GM12874 (cell line): ENCODE data around the gene ZNF415.

Source experiments
- TF ChIP-seq, protein P1 (sequence below): IDR thresholded peaks from 2 replicates; pipeline ENCODE4 v1.5.1; 2011; ENCODE audit warnings: low read depth, mild to moderate bottlenecking, control low read depth, low read length, moderate library complexity; ENCODE audit not compliant: insufficient read depth

Gene ZNF415

DNA sequence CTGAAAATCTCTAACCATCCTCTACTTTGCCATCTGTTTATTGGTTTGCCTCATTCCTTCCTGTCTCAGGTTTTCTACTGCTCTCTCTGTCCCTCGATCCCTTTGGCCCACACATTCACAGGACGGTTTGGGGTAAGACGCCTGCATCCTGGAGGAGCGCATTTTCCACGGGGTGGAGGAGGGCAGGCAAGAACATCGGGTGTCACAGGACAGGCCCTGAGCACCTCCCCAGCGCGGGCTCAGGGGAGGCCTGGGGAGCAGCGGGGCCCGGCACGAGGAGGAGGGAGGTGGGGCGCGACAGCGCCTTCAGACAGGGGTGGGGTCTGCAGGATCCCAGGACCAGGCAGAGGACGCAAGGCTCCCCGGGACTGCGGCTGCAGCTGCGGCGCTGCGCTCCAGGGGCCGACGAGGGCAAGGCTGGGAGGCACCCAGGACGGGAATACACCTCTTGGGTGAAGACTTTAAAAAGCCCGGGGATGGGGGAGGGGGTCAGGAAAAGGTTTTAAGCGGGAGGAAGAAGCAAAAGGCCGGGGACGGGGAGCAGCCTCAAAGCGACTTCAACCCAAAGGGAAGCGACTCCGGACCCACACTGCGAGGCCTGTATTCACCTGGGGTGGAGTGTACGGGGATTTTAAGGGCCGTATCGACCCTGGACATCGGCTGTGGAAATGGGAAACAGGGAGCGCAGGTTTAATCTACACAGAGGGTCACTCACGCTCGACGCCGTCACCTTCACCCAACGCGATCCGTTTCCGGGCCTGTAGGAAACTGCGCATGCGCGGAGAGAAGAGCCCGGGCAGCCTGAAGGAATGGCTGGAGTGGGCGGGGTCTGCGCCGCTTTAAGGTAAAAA lies at the start of gene ZNF415:
Gene ZNF415, minus strand, starts transcription at position 770 of the 851 bp plus-strand sequence. CDS start 10,234 bp downstream, outside the sequence.
- TF ChIP-seq, protein P1, sequence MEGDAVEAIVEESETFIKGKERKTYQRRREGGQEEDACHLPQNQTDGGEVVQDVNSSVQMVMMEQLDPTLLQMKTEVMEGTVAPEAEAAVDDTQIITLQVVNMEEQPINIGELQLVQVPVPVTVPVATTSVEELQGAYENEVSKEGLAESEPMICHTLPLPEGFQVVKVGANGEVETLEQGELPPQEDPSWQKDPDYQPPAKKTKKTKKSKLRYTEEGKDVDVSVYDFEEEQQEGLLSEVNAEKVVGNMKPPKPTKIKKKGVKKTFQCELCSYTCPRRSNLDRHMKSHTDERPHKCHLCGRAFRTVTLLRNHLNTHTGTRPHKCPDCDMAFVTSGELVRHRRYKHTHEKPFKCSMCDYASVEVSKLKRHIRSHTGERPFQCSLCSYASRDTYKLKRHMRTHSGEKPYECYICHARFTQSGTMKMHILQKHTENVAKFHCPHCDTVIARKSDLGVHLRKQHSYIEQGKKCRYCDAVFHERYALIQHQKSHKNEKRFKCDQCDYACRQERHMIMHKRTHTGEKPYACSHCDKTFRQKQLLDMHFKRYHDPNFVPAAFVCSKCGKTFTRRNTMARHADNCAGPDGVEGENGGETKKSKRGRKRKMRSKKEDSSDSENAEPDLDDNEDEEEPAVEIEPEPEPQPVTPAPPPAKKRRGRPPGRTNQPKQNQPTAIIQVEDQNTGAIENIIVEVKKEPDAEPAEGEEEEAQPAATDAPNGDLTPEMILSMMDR = no peak

DNA sequence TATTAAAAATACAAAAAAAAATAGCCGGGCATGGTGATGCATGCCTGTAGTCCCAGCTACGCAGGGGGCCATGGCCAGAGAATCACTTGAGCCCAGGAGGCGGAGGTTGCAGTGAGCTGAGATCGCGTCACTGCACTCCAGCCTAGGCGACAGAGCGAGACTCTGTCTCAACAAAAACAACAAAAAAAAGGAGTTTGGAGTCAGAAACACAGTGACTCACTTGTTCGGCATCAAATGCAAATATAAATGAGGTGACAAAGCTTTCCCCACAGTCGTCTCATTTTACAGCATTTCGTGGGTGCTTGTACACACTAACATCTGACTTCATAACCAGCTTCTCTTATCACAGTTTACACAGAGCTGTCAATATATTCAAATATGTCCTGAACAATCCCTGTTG lies 49.5 kb upstream of the ZNF415 start:
- TF ChIP-seq, protein P1 = no peak

DNA sequence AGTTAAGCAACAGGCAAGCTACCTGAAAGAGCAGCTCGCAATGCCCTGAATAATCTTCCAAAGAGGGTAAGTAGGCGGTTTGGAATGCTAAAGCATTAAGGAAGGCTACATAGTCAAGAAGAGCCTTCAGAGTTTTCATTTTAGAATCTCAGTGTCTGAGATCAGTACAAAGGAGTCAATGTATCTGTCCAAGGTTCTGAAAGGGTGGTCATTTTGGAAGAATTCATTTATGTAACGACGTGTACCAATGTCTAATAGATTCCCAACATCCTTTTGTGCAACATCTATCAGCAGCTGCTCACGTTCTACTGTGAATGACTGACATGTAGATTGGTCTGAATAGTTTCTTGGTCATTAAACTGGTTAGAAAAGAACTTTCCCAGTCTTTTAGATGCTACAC lies 45.3 kb upstream of the ZNF415 start:
- TF ChIP-seq, protein P1 = no peak

DNA sequence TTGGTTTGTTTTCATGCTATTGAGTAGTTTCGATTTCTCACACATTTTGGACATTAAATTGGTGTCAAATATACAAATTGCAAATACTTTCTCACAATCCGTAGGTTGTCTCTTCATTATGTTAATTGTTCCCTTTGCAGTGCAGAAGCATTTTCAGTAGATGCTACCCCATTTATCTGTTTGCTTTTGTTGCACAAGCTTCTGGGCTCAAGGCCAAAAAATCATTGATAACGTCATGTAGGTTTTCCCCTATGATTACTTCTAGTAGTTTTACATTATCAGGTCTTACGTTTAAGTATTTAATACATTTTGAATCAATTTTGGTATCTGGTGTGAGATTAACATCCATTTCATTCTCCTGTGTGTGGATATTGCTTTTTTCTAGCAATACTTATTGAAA lies 40.2 kb upstream of the ZNF415 start:
- TF ChIP-seq, protein P1 = no peak

DNA sequence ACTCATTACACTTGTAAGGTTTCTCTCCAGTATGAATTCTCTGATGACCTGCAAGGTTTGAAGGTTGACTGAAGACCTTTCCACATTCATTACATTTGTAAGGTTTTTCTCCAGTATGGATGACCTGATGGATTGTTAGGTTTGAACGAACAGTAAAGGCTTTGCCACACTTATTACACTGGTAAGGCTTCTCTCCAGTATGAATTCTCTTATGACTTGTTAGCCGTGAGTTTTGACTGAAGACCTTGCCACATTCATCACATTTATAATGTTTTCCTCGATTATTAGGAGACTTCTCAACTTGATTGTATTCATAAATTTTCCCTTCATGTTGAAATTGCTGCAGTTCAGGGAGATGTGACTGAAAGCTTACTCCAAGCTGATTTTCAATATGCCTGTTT lies 33.0 kb upstream of the ZNF415 start:
- TF ChIP-seq, protein P1 = no peak

DNA sequence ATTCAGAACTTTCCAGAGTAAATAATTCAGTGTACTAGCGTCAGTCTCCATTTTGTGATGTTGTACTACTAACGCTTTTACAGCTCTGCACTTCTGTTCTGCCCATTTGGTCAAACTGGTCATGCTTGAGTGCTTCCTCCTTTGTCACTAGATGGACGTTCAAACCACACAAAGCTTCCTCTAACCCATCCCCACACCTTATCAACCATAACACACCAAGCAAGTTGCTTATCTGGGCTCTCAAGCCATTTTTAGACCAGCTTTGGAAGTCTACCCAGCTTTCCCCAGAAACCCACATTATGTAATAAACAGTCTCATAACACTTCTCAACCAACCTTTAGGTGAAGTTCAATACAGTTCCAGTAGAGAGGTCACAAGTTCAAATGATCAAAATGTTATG lies 28.4 kb upstream of the ZNF415 start:
- TF ChIP-seq, protein P1 = no peak

DNA sequence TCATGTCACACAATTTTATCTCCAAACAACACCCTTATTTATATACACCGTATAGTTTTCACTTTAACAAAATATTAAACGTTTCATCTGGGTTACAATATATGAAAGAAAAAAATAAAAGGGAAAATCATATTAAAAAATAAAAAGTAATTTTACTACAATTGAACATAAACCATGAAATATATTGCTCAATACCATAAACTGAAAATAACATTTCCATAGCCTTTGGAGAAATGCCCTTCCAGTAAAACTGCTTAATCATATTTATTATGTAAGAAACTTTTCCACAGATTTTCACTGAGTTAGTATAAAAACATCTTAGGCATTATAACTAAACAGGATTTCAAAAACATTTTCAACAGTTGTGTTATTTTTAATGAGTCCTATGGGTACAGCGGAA lies 27.6 kb upstream of the ZNF415 start:
- TF ChIP-seq, protein P1 = no peak
